Activated T-cell treated with anti-CD3 and anti-CD28 coated beads, Interleukin-2, amount 50 U/mL, for 24 hours (primary cell): Measurements from ENCODE around the gene GNPTAB.
"Not testable (repeated sequence)": the region's sequence is repeated elsewhere in the genome, so short reads cannot be mapped to it uniquely, and the experiment has no call there.

ENCODE experiments used
- DNase-seq: peaks from one replicate; pipeline ENCODE4 v3.0.0-alpha.2; 2020
- H3K27ac Mint-ChIP-seq: 2 replicates; pipeline ENCODE4 v1.8.0; 2020; ENCODE audit warnings: mild to moderate bottlenecking, mixed read lengths
- H3K27me3 Mint-ChIP-seq: 2 replicates; pipeline ENCODE4 v1.8.0; 2020; ENCODE audit warnings: mixed read lengths
- H3K36me3 Mint-ChIP-seq: 2 replicates; pipeline ENCODE4 v1.8.0; 2020; ENCODE audit warnings: low read depth, mixed read lengths
- H3K4me1 Mint-ChIP-seq: 2 replicates; pipeline ENCODE4 v1.8.0; 2020; ENCODE audit warnings: low read depth, mixed read lengths
- H3K4me3 Mint-ChIP-seq: 2 replicates; pipeline ENCODE4 v1.8.0; 2020; ENCODE audit warnings: mild to moderate bottlenecking, moderate library complexity, mixed read lengths
- H3K9me3 Mint-ChIP-seq: 2 replicates; pipeline ENCODE4 v1.8.0; 2020; ENCODE audit warnings: mixed read lengths

GNPTAB gene

GRCh38 chr12:101737476-101737875 is 93.3 kb downstream of the GNPTAB start:
- no peaks in the 10 kb centered on the region for H3K9me3 Mint-ChIP-seq
- no peak for DNase-seq

GRCh38 chr12:101734482-101734881 is 96.3 kb downstream of the GNPTAB start:
- H3K27ac Mint-ChIP-seq, H3K27me3 Mint-ChIP-seq, DNase-seq, H3K4me3 Mint-ChIP-seq, H3K9me3 Mint-ChIP-seq, H3K4me1 Mint-ChIP-seq: not testable (repeated sequence)
- H3K36me3 Mint-ChIP-seq, result peaks cover 34% of the 10 kb centered on the region

More at GRCh38 chr12:101737476-101737875, 93.3 kb downstream of the GNPTAB start:
- Mint-ChIP-seq H3K27me3 (no peaks in the 10 kb centered on the region), H3K36me3 (peaks cover 34% of the 10 kb centered on the region), H3K4me1 (no peaks in the 10 kb centered on the region), H3K27ac (no peak overlapping the region), H3K4me3 (no peak overlapping the region)

- no peak for DNase-seq
- Mint-ChIP-seq H3K9me3 (no peaks in the 10 kb centered on the region), H3K4me1 (no peaks in the 10 kb centered on the region), H3K36me3 (peaks cover 34% of the 10 kb centered on the region), H3K27me3 (no peaks in the 10 kb centered on the region), H3K27ac (no peak overlapping the region), H3K4me3 (no peak overlapping the region)
Measured at GRCh38 chr12:101733166-101733565, 97.6 kb downstream of the GNPTAB start.

- DNase-seq, result no peak
- no peaks in the 10 kb centered on the region for H3K4me1 Mint-ChIP-seq
- H3K36me3 Mint-ChIP-seq, result peaks cover 29% of the 10 kb centered on the region
- H3K27me3 Mint-ChIP-seq, result no peaks in the 10 kb centered on the region
- no peaks in the 10 kb centered on the region for H3K9me3 Mint-ChIP-seq
- H3K4me3 Mint-ChIP-seq, result no peak overlapping the region
- H3K27ac Mint-ChIP-seq, result no peak overlapping the region
Measured at GRCh38 chr12:101732318-101732717, 98.4 kb downstream of the GNPTAB start.

GRCh38 chr12:101729842-101730241 is 100.9 kb downstream of the GNPTAB start:
- Mint-ChIP-seq H3K4me3 (no peak overlapping the region), H3K27me3 (no peaks in the 10 kb centered on the region), H3K4me1 (peaks cover 5% of the 10 kb centered on the region), H3K27ac (no peak overlapping the region), H3K36me3 (peaks cover 47% of the 10 kb centered on the region), H3K9me3 (no peaks in the 10 kb centered on the region)
- no peak for DNase-seq

GRCh38 chr12:101727098-101727497 is 103.7 kb downstream of the GNPTAB start:
- H3K4me1 Mint-ChIP-seq, result peaks cover 5% of the 10 kb centered on the region
- no peak overlapping the region for H3K4me3 Mint-ChIP-seq
- H3K36me3 Mint-ChIP-seq, result peaks cover 44% of the 10 kb centered on the region
- no peaks in the 10 kb centered on the region for H3K27me3 Mint-ChIP-seq
- no peak overlapping the region for H3K27ac Mint-ChIP-seq
- DNase-seq, result no peak
- H3K9me3 Mint-ChIP-seq, result no peaks in the 10 kb centered on the region

GRCh38 chr12:101722392-101722791 is 108.4 kb downstream of the GNPTAB start:
- Mint-ChIP-seq H3K4me1 (peaks cover 5% of the 10 kb centered on the region), H3K27me3 (no peaks in the 10 kb centered on the region), H3K36me3 (peaks cover 29% of the 10 kb centered on the region), H3K27ac (no peak overlapping the region), H3K4me3 (no peak overlapping the region), H3K9me3 (no peaks in the 10 kb centered on the region)
- DNase-seq, result no peak

- Mint-ChIP-seq H3K36me3 (peaks cover 13% of the 10 kb centered on the region), H3K4me3 (no peak overlapping the region), H3K27ac (no peak overlapping the region), H3K4me1 (no peaks in the 10 kb centered on the region), H3K9me3 (no peaks in the 10 kb centered on the region), H3K27me3 (no peaks in the 10 kb centered on the region)
- DNase-seq, result no peak
Measured at GRCh38 chr12:101720118-101720517, 110.6 kb downstream of the GNPTAB start.

GRCh38 chr12:101719566-101719965 is 111.2 kb downstream of the GNPTAB start:
- DNase-seq, result no peak
- Mint-ChIP-seq H3K27me3 (no peaks in the 10 kb centered on the region), H3K27ac (no peak overlapping the region), H3K9me3 (no peaks in the 10 kb centered on the region), H3K36me3 (peaks cover 8% of the 10 kb centered on the region), H3K4me3 (no peak overlapping the region), H3K4me1 (no peaks in the 10 kb centered on the region)

- Mint-ChIP-seq H3K4me1 (peaks cover 4% of the 10 kb centered on the region), H3K36me3 (no peaks in the 10 kb centered on the region), H3K4me3 (no peak overlapping the region), H3K9me3 (no peaks in the 10 kb centered on the region), H3K27ac (no peak overlapping the region), H3K27me3 (no peaks in the 10 kb centered on the region)
- DNase-seq, result no peak
Measured at GRCh38 chr12:101714877-101715444, 115.8 kb downstream of the GNPTAB start.

GRCh38 chr12:101713930-101714329 is 116.8 kb downstream of the GNPTAB start:
- DNase-seq, result no peak
- no peaks in the 10 kb centered on the region for H3K36me3 Mint-ChIP-seq
- H3K27ac Mint-ChIP-seq, result no peak overlapping the region
- H3K27me3 Mint-ChIP-seq, result no peaks in the 10 kb centered on the region
- H3K4me3 Mint-ChIP-seq, result no peak overlapping the region
- H3K4me1 Mint-ChIP-seq, result peaks cover 9% of the 10 kb centered on the region
- no peaks in the 10 kb centered on the region for H3K9me3 Mint-ChIP-seq

- H3K9me3 Mint-ChIP-seq, result no peaks in the 10 kb centered on the region
- H3K36me3 Mint-ChIP-seq, result no peaks in the 10 kb centered on the region
- no peaks in the 10 kb centered on the region for H3K27me3 Mint-ChIP-seq
- H3K4me3 Mint-ChIP-seq, result no peak overlapping the region
- H3K4me1 Mint-ChIP-seq, result peaks cover 9% of the 10 kb centered on the region
- DNase-seq, result no peak
- no peak overlapping the region for H3K27ac Mint-ChIP-seq
Measured at GRCh38 chr12:101713059-101713682, 117.6 kb downstream of the GNPTAB start.

GRCh38 chr12:101710288-101710687 is 120.5 kb downstream of the GNPTAB start:
- peaks cover 2% of the 10 kb centered on the region for H3K36me3 Mint-ChIP-seq
- H3K27me3 Mint-ChIP-seq, result no peaks in the 10 kb centered on the region
- DNase-seq, result no peak
- no peak overlapping the region for H3K27ac Mint-ChIP-seq
- peaks cover 14% of the 10 kb centered on the region for H3K4me1 Mint-ChIP-seq
- H3K9me3 Mint-ChIP-seq, result no peaks in the 10 kb centered on the region
- H3K4me3 Mint-ChIP-seq, result no peak overlapping the region

- peaks cover 2% of the 10 kb centered on the region for H3K36me3 Mint-ChIP-seq
- DNase-seq, result no peak
- H3K9me3 Mint-ChIP-seq, result no peaks in the 10 kb centered on the region
- H3K27ac Mint-ChIP-seq, result peak overlapping the region; percentile 24
- no peaks in the 10 kb centered on the region for H3K27me3 Mint-ChIP-seq
- peaks cover 14% of the 10 kb centered on the region for H3K4me1 Mint-ChIP-seq
- no peak overlapping the region for H3K4me3 Mint-ChIP-seq
Measured at GRCh38 chr12:101707131-101707782, 123.5 kb downstream of the GNPTAB start.

GRCh38 chr12:101706403-101706802 is 124.4 kb downstream of the GNPTAB start:
- Mint-ChIP-seq H3K27ac (no peak overlapping the region), H3K36me3 (peaks cover 2% of the 10 kb centered on the region), H3K4me3 (no peak overlapping the region), H3K4me1 (peaks cover 16% of the 10 kb centered on the region), H3K27me3 (no peaks in the 10 kb centered on the region), H3K9me3 (no peaks in the 10 kb centered on the region)
- DNase-seq, result no peak
